Measurements from ENCODE around the gene APBA2. TPM values are rescaled to one million over a fixed set of nuclear protein-coding genes. Genes with fewer than 3 reads are reported as not detected.

The APBA2 gene
- total and polyA plus RNA-seq, 10 of the 15 experiments (the other 5 are each of a cell fraction or from before 2014, with no cell fraction given) = 0.06 to 0.26 (median 0.07) TPM; not detected in 7

DNA sequence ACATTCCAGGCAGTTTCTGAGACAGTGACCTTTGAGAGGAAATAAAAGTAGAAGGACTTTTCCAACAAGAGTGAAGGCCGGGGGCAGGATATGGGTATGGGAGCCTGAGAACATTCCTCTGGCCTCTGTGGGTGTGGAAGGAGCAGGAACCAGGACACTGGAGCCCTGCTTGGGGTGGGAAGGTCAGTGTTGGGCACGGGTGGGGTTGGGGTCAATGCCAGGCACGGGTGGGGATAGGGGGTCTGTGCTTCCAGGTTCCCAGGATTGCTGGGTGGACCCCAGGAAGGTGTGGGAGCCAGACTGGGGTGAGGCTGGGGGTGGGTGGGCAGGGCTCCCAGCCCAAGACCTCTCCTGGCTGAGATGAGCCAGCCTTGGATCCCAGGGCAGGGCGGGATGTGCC lies 220.3 kb downstream of the APBA2 start (continued):
- TF ChIP-seq ZNF687 (IDR thresholded peaks at IDR 0.05) (no peak), MEF2B (IDR thresholded peaks at IDR 0.05; ENCODE audit: partially characterized antibody, poor library complexity, severe bottlenecking) (no peak), IKZF1 (conservative IDR thresholded peaks at IDR 0.05) (no peak), CEBPB (IDR thresholded peaks at IDR 0.05; ENCODE audit: borderline replicate concordance in 1 of 2, low read depth in 2 of 2, low read length in 2 of 2) (no peak), ZBED1 (IDR thresholded peaks at IDR 0.05; ENCODE audit: borderline replicate concordance) (no peak), NRF1 (conservative IDR thresholded peaks at IDR 0.05; ENCODE audit: low read depth, low read length) (no peak)
- TF ChIP-seq, protein P1, sequence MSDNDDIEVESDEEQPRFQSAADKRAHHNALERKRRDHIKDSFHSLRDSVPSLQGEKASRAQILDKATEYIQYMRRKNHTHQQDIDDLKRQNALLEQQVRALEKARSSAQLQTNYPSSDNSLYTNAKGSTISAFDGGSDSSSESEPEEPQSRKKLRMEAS (IDR thresholded peaks at IDR 0.05; ENCODE audit: low read depth, low read length) = no peak
- TF ChIP-seq, protein P2, sequence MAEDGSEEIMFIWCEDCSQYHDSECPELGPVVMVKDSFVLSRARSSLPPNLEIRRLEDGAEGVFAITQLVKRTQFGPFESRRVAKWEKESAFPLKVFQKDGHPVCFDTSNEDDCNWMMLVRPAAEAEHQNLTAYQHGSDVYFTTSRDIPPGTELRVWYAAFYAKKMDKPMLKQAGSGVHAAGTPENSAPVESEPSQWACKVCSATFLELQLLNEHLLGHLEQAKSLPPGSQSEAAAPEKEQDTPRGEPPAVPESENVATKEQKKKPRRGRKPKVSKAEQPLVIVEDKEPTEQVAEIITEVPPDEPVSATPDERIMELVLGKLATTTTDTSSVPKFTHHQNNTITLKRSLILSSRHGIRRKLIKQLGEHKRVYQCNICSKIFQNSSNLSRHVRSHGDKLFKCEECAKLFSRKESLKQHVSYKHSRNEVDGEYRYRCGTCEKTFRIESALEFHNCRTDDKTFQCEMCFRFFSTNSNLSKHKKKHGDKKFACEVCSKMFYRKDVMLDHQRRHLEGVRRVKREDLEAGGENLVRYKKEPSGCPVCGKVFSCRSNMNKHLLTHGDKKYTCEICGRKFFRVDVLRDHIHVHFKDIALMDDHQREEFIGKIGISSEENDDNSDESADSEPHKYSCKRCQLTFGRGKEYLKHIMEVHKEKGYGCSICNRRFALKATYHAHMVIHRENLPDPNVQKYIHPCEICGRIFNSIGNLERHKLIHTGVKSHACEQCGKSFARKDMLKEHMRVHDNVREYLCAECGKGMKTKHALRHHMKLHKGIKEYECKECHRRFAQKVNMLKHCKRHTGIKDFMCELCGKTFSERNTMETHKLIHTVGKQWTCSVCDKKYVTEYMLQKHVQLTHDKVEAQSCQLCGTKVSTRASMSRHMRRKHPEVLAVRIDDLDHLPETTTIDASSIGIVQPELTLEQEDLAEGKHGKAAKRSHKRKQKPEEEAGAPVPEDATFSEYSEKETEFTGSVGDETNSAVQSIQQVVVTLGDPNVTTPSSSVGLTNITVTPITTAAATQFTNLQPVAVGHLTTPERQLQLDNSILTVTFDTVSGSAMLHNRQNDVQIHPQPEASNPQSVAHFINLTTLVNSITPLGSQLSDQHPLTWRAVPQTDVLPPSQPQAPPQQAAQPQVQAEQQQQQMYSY (CRISPR knock-in tag; IDR thresholded peaks at IDR 0.05) = no peak
